ENCODE measurements around the gene ETFBKMT.

ETFBKMT gene

GRCh38 chr12:31659087-31659942 lies at the start of gene ETFBKMT:
ETFBKMT (plus strand) TSS chr12:31659688; CDS start chr12:31661954, 2,266 bp downstream.
- in situ Hi-C loops (cut with MboI; ENCODE audit: low pct_unique_long_range_greater_than_20kb, low sequenced_read_pairs, unreplicated experiment), result loop anchor here (10.0 to 25.0 kb wide), 3 partner anchors 403 to 1028 kb away; partner anchors contain the start of gene DNM1L
- TF ChIP-seq CTCF (IDR thresholded peaks at IDR 0.05; ENCODE audit: extremely low read depth, insufficient read depth, missing control alignments), result peak; percentile 18
- DNase-seq (ENCODE audit: low spot score), result peak; percentile 91

GRCh38 chr12:31612819-31613218 lies 46.7 kb upstream of the ETFBKMT start:
- no peak for DNase-seq (ENCODE audit: low spot score)
- in situ Hi-C loops (cut with MboI; ENCODE audit: low pct_unique_long_range_greater_than_20kb, low sequenced_read_pairs, unreplicated experiment), result no loop called here
- TF ChIP-seq CTCF (IDR thresholded peaks at IDR 0.05; ENCODE audit: extremely low read depth, insufficient read depth, missing control alignments), result no peak

GRCh38 chr12:31618228-31619025 lies 41.1 kb upstream of the ETFBKMT start:
- no peak for TF ChIP-seq CTCF (IDR thresholded peaks at IDR 0.05; ENCODE audit: extremely low read depth, insufficient read depth, missing control alignments)
- in situ Hi-C loops (cut with MboI; ENCODE audit: low pct_unique_long_range_greater_than_20kb, low sequenced_read_pairs, unreplicated experiment), result no loop called here
- DNase-seq (ENCODE audit: low spot score), result no peak

GRCh38 chr12:31620311-31620710 lies 39.2 kb upstream of the ETFBKMT start:
- DNase-seq (ENCODE audit: low spot score), result no peak
- in situ Hi-C loops (cut with MboI; ENCODE audit: low pct_unique_long_range_greater_than_20kb, low sequenced_read_pairs, unreplicated experiment), result no loop called here
- no peak for TF ChIP-seq CTCF (IDR thresholded peaks at IDR 0.05; ENCODE audit: extremely low read depth, insufficient read depth, missing control alignments)

- in situ Hi-C loops (cut with MboI; ENCODE audit: low pct_unique_long_range_greater_than_20kb, low sequenced_read_pairs, unreplicated experiment), result no loop called here
- no peak for DNase-seq (ENCODE audit: low spot score)
- no peak for TF ChIP-seq CTCF (IDR thresholded peaks at IDR 0.05; ENCODE audit: extremely low read depth, insufficient read depth, missing control alignments)
Observed at GRCh38 chr12:31622038-31622437, 37.5 kb upstream of the ETFBKMT start.

GRCh38 chr12:31626270-31626995 lies 33.1 kb upstream of the ETFBKMT start:
- in situ Hi-C loops (cut with MboI; ENCODE audit: low pct_unique_long_range_greater_than_20kb, low sequenced_read_pairs, unreplicated experiment), result no loop called here

More at GRCh38 chr12:31626270-31626995, 33.1 kb upstream of the ETFBKMT start:
- DNase-seq (ENCODE audit: low spot score), result no peak
- TF ChIP-seq CTCF (IDR thresholded peaks at IDR 0.05; ENCODE audit: extremely low read depth, insufficient read depth, missing control alignments), result no peak
